ENCODE results near the gene KLHDC7A. TPM values are rescaled to one million over a fixed set of nuclear protein-coding genes. Genes with fewer than 3 reads are reported as not detected.

The KLHDC7A gene
- polyA plus RNA-seq, 3 donors, result not detected

- no peak overlapping the region for H3K4me3 Mint-ChIP-seq
- Histone ChIP-seq H4K20me1 (ENCODE audit: insufficient read depth, low read length) (no peaks in the 10 kb centered on the region), H3K79me2 (ENCODE audit: insufficient read depth, low read length) (no peaks in the 10 kb centered on the region), H3K27ac (ENCODE audit: low read depth in 1 of 2, low read length in 2 of 2) (no peak overlapping the region), H3K9me3 (replicated peaks in 1 of 2; ENCODE audit: control insufficient read depth in 1 of 2, insufficient read depth in 1 of 2, low read length in 2 of 2) (no peaks in the 10 kb centered on the region), H3K4me3 (replicated peaks in 1 of 3; ENCODE audit: low read depth in 2 of 3, low read length in 3 of 3) (no peak overlapping the region), H3K9ac (ENCODE audit: insufficient read depth, low read length, poor library complexity, severe bottlenecking) (no peak overlapping the region), H3K36me3 (replicated peaks in 1 of 2; ENCODE audit: control insufficient read depth in 1 of 2, insufficient read depth in 2 of 2, low read length in 2 of 2) (no peaks in the 10 kb centered on the region), H3K4me2 (replicated peaks; ENCODE audit: extremely low read depth, low read length, poor library complexity, severe bottlenecking) (no peak overlapping the region), H2AFZ (ENCODE audit: insufficient read depth, low read depth, low read length, poor library complexity, severe bottlenecking) (no peak overlapping the region), H3K27me3 (ENCODE audit: control insufficient read depth in 2 of 2, insufficient read depth in 2 of 2, low read length in 2 of 2) (no peaks in the 10 kb centered on the region), H3K4me1 (ENCODE audit: control insufficient read depth in 1 of 2, insufficient read depth in 2 of 2, low read length in 2 of 2) (no peaks in the 10 kb centered on the region)
- H3K27me3 Mint-ChIP-seq (ENCODE audit: low read depth in 3 of 3), result peaks cover 0 to 2% (median 1%) of the 10 kb centered on the region in 3 donors
- WGBS (ENCODE audit: insufficient coverage), result no CpG with 5 or more reads among the region's 2 CpGs
- H3K27ac Mint-ChIP-seq, result peak overlapping the region in 1 of 7 donors; percentile 24
- H3K4me1 Mint-ChIP-seq, result peaks cover 3% of the 10 kb centered on the region
- peaks cover 0 to 3% (median 0%) of the 10 kb centered on the region in 7 donors for H3K9me3 Mint-ChIP-seq
- no peaks in the 10 kb centered on the region for H3K36me3 Mint-ChIP-seq
- no peak for TF ChIP-seq CTCF (IDR thresholded peaks at IDR 0.05)
- DNase-seq, result no peak
- intact Hi-C loops (cut with micrococcal nuclease), result no loop called here
Measured at GRCh38 chr1:18489417-18490143, 8.8 kb downstream of the KLHDC7A start.

GRCh38 chr1:18491168-18491567 lies 10.4 kb downstream of the KLHDC7A start:
- Histone ChIP-seq H3K4me1 (ENCODE audit: control insufficient read depth in 1 of 2, insufficient read depth in 2 of 2, low read length in 2 of 2) (no peaks in the 10 kb centered on the region), H3K9me3 (replicated peaks in 1 of 2; ENCODE audit: control insufficient read depth in 1 of 2, insufficient read depth in 1 of 2, low read length in 2 of 2) (no peaks in the 10 kb centered on the region), H3K79me2 (ENCODE audit: insufficient read depth, low read length) (no peaks in the 10 kb centered on the region), H4K20me1 (ENCODE audit: insufficient read depth, low read length) (no peaks in the 10 kb centered on the region), H3K36me3 (replicated peaks in 1 of 2; ENCODE audit: control insufficient read depth in 1 of 2, insufficient read depth in 2 of 2, low read length in 2 of 2) (no peaks in the 10 kb centered on the region), H3K4me3 (replicated peaks in 1 of 3; ENCODE audit: low read depth in 2 of 3, low read length in 3 of 3) (no peak overlapping the region), H3K4me2 (replicated peaks; ENCODE audit: extremely low read depth, low read length, poor library complexity, severe bottlenecking) (no peak overlapping the region), H3K27ac (ENCODE audit: low read depth in 1 of 2, low read length in 2 of 2) (no peak overlapping the region), H3K9ac (ENCODE audit: insufficient read depth, low read length, poor library complexity, severe bottlenecking) (no peak overlapping the region), H3K27me3 (ENCODE audit: control insufficient read depth in 2 of 2, insufficient read depth in 2 of 2, low read length in 2 of 2) (no peaks in the 10 kb centered on the region), H2AFZ (ENCODE audit: insufficient read depth, low read depth, low read length, poor library complexity, severe bottlenecking) (no peak overlapping the region)
- Mint-ChIP-seq H3K4me3 (no peak overlapping the region), H3K9me3 (peaks cover 0 to 4% (median 3%) of the 10 kb centered on the region in 7 donors), H3K4me1 (peaks cover 3% of the 10 kb centered on the region), H3K36me3 (no peaks in the 10 kb centered on the region), H3K27ac (peak overlapping the region in 1 of 7 donors; percentile 81), H3K27me3 (ENCODE audit: low read depth in 3 of 3) (peaks cover 0 to 2% (median 1%) of the 10 kb centered on the region in 3 donors)
- DNase-seq, result no peak
- no peak for TF ChIP-seq CTCF (IDR thresholded peaks at IDR 0.05)
- WGBS (ENCODE audit: insufficient coverage), result no CpG with 5 or more reads among the region's 3 CpGs
- intact Hi-C loops (cut with micrococcal nuclease), result no loop called here
